HEK293 (cell line): ENCODE measurements around the gene TET1.

Experiments used
- CTCF ChIA-PET: fragments of 350-600 bp; formaldehyde crosslinking; extraction: SDS; loops from one replicate; lab custom pipeline; 2021; ENCODE audit warnings: antibody characterized with exemption; lab: Yijun Ruan, JAX
- POLR2A ChIA-PET: fragments of 300-600 bp; formaldehyde crosslinking; extraction: SDS; loops from one replicate; lab custom pipeline; 2020; ENCODE audit warnings: antibody characterized with exemption, inconsistent platforms; lab: Yijun Ruan, JAX
- H3K27ac ChIP-seq: fragments of 200-500 bp; sonication (Bioruptor generic); 2 replicates; pipeline ENCODE4 v1.5.1; 2014; ENCODE audit warnings: low read depth, low read length, control low read depth, inconsistent platforms; ENCODE audit errors: extremely low read depth
- H3K36me3 ChIP-seq, 2 experiments: fragments of 200-500 bp in 1 of 2; sonication (Bioruptor generic) in 1 of 2; 1 replicate in 1 of 2; 2 replicates in 1 of 2; pipeline ENCODE4 v1.5.1; 2014 to 2017; ENCODE audit warnings: inconsistent platforms in 2 of 2, low read length in 2 of 2; ENCODE audit not compliant: control insufficient read depth in 2 of 2, insufficient read depth in 1 of 2
- H3K4me1 ChIP-seq: fragments of 200-500 bp; sonication (Bioruptor generic); 2 replicates; pipeline ENCODE4 v1.5.1; 2014; ENCODE audit warnings: mild to moderate bottlenecking, low read length, inconsistent platforms; ENCODE audit not compliant: control insufficient read depth, insufficient read depth
- H3K4me3 ChIP-seq: 2 replicates; pipeline ENCODE4 v1.5.1; 2011; ENCODE audit warnings: low read depth, mild to moderate bottlenecking, control low read depth, low read length, moderate library complexity
- H3K9me3 ChIP-seq: fragments of 200-500 bp; sonication (Bioruptor generic); 2 replicates; pipeline ENCODE4 v1.5.1; 2014; ENCODE audit warnings: low read depth, low read length, inconsistent platforms; ENCODE audit not compliant: control insufficient read depth, insufficient read depth
- FEZF1 ChIP-seq: fragments of 450-650 bp; formaldehyde crosslinking; IDR thresholded peaks from 2 replicates; pipeline ENCODE4 v1.5.1; 2016; ENCODE audit warnings: missing biosample characterization, missing genetic modification characterization
- GLIS1 ChIP-seq: fragments of 450-650 bp; formaldehyde crosslinking; IDR thresholded peaks from 2 replicates; pipeline ENCODE4 v1.5.1; 2016; ENCODE audit warnings: missing biosample characterization, missing genetic modification characterization
- KLF16 ChIP-seq: fragments of 450-650 bp; formaldehyde crosslinking; IDR thresholded peaks from 2 replicates; pipeline ENCODE4 v1.5.1; 2017; ENCODE audit warnings: missing biosample characterization, missing genetic modification characterization
- KLF9 ChIP-seq: fragments of 450-650 bp; formaldehyde crosslinking; IDR thresholded peaks from 2 replicates; pipeline ENCODE4 v1.5.1; 2016; ENCODE audit warnings: missing biosample characterization, missing genetic modification characterization, low read depth
- PRDM1 ChIP-seq: fragments of 450-650 bp; formaldehyde crosslinking; IDR thresholded peaks from 2 replicates; pipeline ENCODE4; 2016; ENCODE audit warnings: missing biosample characterization, missing genetic modification characterization
- PRDM10 ChIP-seq: fragments of 450-650 bp; formaldehyde crosslinking; IDR thresholded peaks from 2 replicates; pipeline ENCODE4 v1.5.1; 2016; ENCODE audit warnings: missing biosample characterization, missing genetic modification characterization
- RBAK ChIP-seq: fragments of 450-650 bp; formaldehyde crosslinking; IDR thresholded peaks from 2 replicates; pipeline ENCODE4 v1.5.1; 2016; ENCODE audit warnings: missing biosample characterization, missing genetic modification characterization
- ZBTB20 ChIP-seq: fragments of 450-650 bp; formaldehyde crosslinking; IDR thresholded peaks from 2 replicates; pipeline ENCODE4 v1.5.1; 2016; ENCODE audit warnings: missing biosample characterization, missing genetic modification characterization
- ZFP3 ChIP-seq: fragments of 450-650 bp; formaldehyde crosslinking; IDR thresholded peaks from 2 replicates; pipeline ENCODE4 v1.5.1; 2016; ENCODE audit warnings: low read depth, missing biosample characterization, missing genetic modification characterization
- ZNF112 ChIP-seq: fragments of 450-650 bp; formaldehyde crosslinking; IDR thresholded peaks from 2 replicates; pipeline ENCODE4 v1.5.0; 2017; ENCODE audit warnings: missing biosample characterization, missing genetic modification characterization
- ZNF132 ChIP-seq: fragments of 450-650 bp; formaldehyde crosslinking; IDR thresholded peaks from 2 replicates; pipeline ENCODE4 v1.5.1; 2017; ENCODE audit warnings: missing biosample characterization, missing genetic modification characterization, borderline replicate concordance
- ZNF138 ChIP-seq: fragments of 450-650 bp; formaldehyde crosslinking; IDR thresholded peaks from 2 replicates; pipeline ENCODE4 v1.5.1; 2016; ENCODE audit warnings: missing biosample characterization, missing genetic modification characterization, borderline replicate concordance
- ZNF2 ChIP-seq: fragments of 450-650 bp; formaldehyde crosslinking; IDR thresholded peaks from 2 replicates; pipeline ENCODE4 v1.5.1; 2016; ENCODE audit warnings: missing biosample characterization, missing genetic modification characterization
- ZNF211 ChIP-seq: fragments of 450-650 bp; formaldehyde crosslinking; IDR thresholded peaks from 2 replicates; pipeline ENCODE4 v1.5.1; 2016; ENCODE audit warnings: low read depth, missing biosample characterization, missing genetic modification characterization
- ZNF292 ChIP-seq: fragments of 450-650 bp; formaldehyde crosslinking; IDR thresholded peaks from 2 replicates; pipeline ENCODE4 v1.5.1; 2016; ENCODE audit warnings: low read depth, missing biosample characterization, missing genetic modification characterization, borderline replicate concordance
- ZNF426 ChIP-seq: fragments of 450-650 bp; formaldehyde crosslinking; IDR thresholded peaks from 2 replicates; pipeline ENCODE4 v1.5.1; 2017; ENCODE audit warnings: missing biosample characterization, missing genetic modification characterization, mild to moderate bottlenecking, inconsistent platforms, moderate library complexity
- ZNF433 ChIP-seq: fragments of 450-650 bp; formaldehyde crosslinking; IDR thresholded peaks from 2 replicates; pipeline ENCODE4 v1.5.1; 2016; ENCODE audit warnings: missing biosample characterization, missing genetic modification characterization, low read depth
- ZNF544 ChIP-seq: fragments of 450-650 bp; formaldehyde crosslinking; IDR thresholded peaks from 2 replicates; pipeline ENCODE4 v1.5.0; 2017; ENCODE audit warnings: missing biosample characterization, missing genetic modification characterization
- ZNF585B ChIP-seq: fragments of 450-650 bp; formaldehyde crosslinking; IDR thresholded peaks from 2 replicates; pipeline ENCODE4 v1.5.1; 2016; ENCODE audit warnings: missing biosample characterization, missing genetic modification characterization
- ZNF610 ChIP-seq: fragments of 450-650 bp; formaldehyde crosslinking; IDR thresholded peaks from 2 replicates; pipeline ENCODE4 v1.5.1; 2016; ENCODE audit warnings: missing biosample characterization, missing genetic modification characterization, borderline replicate concordance
- ZSCAN16 ChIP-seq: fragments of 450-650 bp; formaldehyde crosslinking; IDR thresholded peaks from 2 replicates; pipeline ENCODE4 v1.5.1; 2016; ENCODE audit warnings: missing biosample characterization, missing genetic modification characterization
- ZSCAN18 ChIP-seq: fragments of 450-650 bp; formaldehyde crosslinking; IDR thresholded peaks from 2 replicates; pipeline ENCODE4 v1.5.1; 2016; ENCODE audit warnings: missing biosample characterization, missing genetic modification characterization

TET1 gene

GRCh38 chr10:68601501-68602265 is 41.5 kb downstream of the TET1 start:
- peaks cover 3 to 12% of the 10 kb centered on the region in 2 experiments; a peak in 2 of 3 replicates for H3K36me3 ChIP-seq
- TF ChIP-seq ZNF585B (no peak), ZFP3 (tag by site-specific recombination) (no peak), KLF9 (tag by site-specific recombination) (no peak), ZNF433 (tag by site-specific recombination) (no peak), ZBTB20 (tag by site-specific recombination) (no peak), ZNF112 (tag by site-specific recombination) (no peak)
- no peak overlapping the region for H3K27ac ChIP-seq
- H3K4me1 ChIP-seq: peaks cover 13% of the 10 kb centered on the region
- H3K9me3 ChIP-seq: no peaks in the 10 kb centered on the region
- ChIA-PET CTCF (interaction anchor here (0.6 to 1.7 kb wide), 2 partner anchors 51 to 435 kb away, joined by 3 to 5 read pairs; no protein-coding TSS in a partner anchor), POLR2A (interaction anchor here (1.1 to 3.8 kb wide), 4 partner anchors 9 to 42 kb away, joined by 4 to 34 read pairs (median 10); partner anchors contain the start of gene TET1)
- no peak overlapping the region for H3K4me3 ChIP-seq

GRCh38 chr10:68602434-68602833 is 42.3 kb downstream of the TET1 start:
- H3K36me3 ChIP-seq: peaks cover 3 to 12% of the 10 kb centered on the region in 2 experiments; a peak in 2 of 3 replicates
- no peak overlapping the region for H3K4me3 ChIP-seq
- peaks cover 13% of the 10 kb centered on the region for H3K4me1 ChIP-seq
- no peak overlapping the region for H3K27ac ChIP-seq
- POLR2A ChIA-PET: no interaction called here
- CTCF ChIA-PET: interaction anchor here (0.6 to 1.7 kb wide), 2 partner anchors 30 to 52 kb away, joined by 3 to 5 read pairs; no protein-coding TSS in a partner anchor
- no peaks in the 10 kb centered on the region for H3K9me3 ChIP-seq
- TF ChIP-seq PRDM10 (tag by site-specific recombination) (no peak), ZNF211 (tag by site-specific recombination) (no peak), ZNF544 (tag by site-specific recombination) (no peak), FEZF1 (tag by site-specific recombination) (no peak), RBAK (tag by site-specific recombination) (no peak), ZNF138 (tag by site-specific recombination) (no peak), ZNF426 (tag by site-specific recombination) (no peak), ZSCAN16 (no peak), ZSCAN18 (tag by site-specific recombination) (no peak), ZNF610 (tag by site-specific recombination) (no peak), GLIS1 (tag by site-specific recombination) (no peak), KLF16 (tag by site-specific recombination) (no peak), ZNF2 (tag by site-specific recombination) (no peak), PRDM1 (tag by site-specific recombination) (no peak), ZNF292 (tag by site-specific recombination) (no peak), ZNF132 (tag by site-specific recombination) (no peak)
